IMR-90 (cell line): ENCODE results near the gene ARPP21. TPM values are rescaled to one million over a fixed set of nuclear protein-coding genes. Genes with fewer than 3 reads are reported as not detected.

Source experiments
- ATAC-seq: fragments of 200-7000 bp; cut with Tn5 transposase; 2 replicates; pipeline ENCODE4 v1.9.1; 2020; ENCODE audit warnings: low read depth, mild to moderate bottlenecking, moderate library complexity
- BruUV-seq: library from RNA; stranded (reverse); fragments of 400-500 nt; replicated peaks from 2 replicates; lab custom pipeline; 2021; lab: Mats Ljungman, UMichigan
- CTCF ChIA-PET: fragments of 300-600 bp; formaldehyde crosslinking; extraction: SDS; loops from one replicate; lab custom pipeline; 2021; ENCODE audit warnings: antibody characterized with exemption; lab: Yijun Ruan, JAX
- POLR2A ChIA-PET: fragments of 300-600 bp; sonication (Branson Sonifier 250); formaldehyde crosslinking; loops from one replicate; lab custom pipeline; 2022; ENCODE audit warnings: antibody characterized with exemption; ENCODE audit not compliant: unreplicated experiment; lab: Charles Lee
- DNase-seq: peaks from one replicate; pipeline ENCODE4 v3.0.0; 2013
- H2AFZ ChIP-seq: replicated peaks from 2 replicates; pipeline ENCODE3; 2013; ENCODE audit warnings: low read length, mild to moderate bottlenecking; ENCODE audit not compliant: poor library complexity
- H2AK5ac ChIP-seq: 2 replicates; pipeline ENCODE4 v1.6.1; 2013; ENCODE audit warnings: low read depth, low read length, inconsistent platforms
- H2AK9ac ChIP-seq: replicated peaks from 2 replicates; pipeline ENCODE3; 2013; ENCODE audit warnings: mild to moderate bottlenecking, low read depth, low read length, moderate library complexity; ENCODE audit not compliant: poor library complexity
- H2BK120ac ChIP-seq: 2 replicates; pipeline ENCODE4 v1.6.1; 2013; ENCODE audit warnings: low read depth, low read length, inconsistent platforms
- H2BK15ac ChIP-seq: 3 replicates; pipeline ENCODE4 v1.6.1; 2013; ENCODE audit warnings: low read depth, low read length, inconsistent platforms
- H2BK20ac ChIP-seq: 2 replicates; pipeline ENCODE4 v1.6.1; 2013; ENCODE audit warnings: low read depth, mild to moderate bottlenecking, inconsistent platforms, low read length, moderate library complexity
- H2BK5ac ChIP-seq: 2 replicates; pipeline ENCODE4 v1.6.1; 2013; ENCODE audit warnings: mild to moderate bottlenecking, low read depth, low read length, inconsistent platforms; ENCODE audit not compliant: poor library complexity, severe bottlenecking
- H3K14ac ChIP-seq: replicated peaks from 2 replicates; pipeline ENCODE4 v1.6.1; 2013; ENCODE audit warnings: low read depth, low read length, inconsistent platforms
- H3K18ac ChIP-seq: 2 replicates; pipeline ENCODE4 v1.6.1; 2013; ENCODE audit warnings: low read depth, low read length, control low read depth
- H3K23ac ChIP-seq: 2 replicates; pipeline ENCODE4 v1.6.1; 2013; ENCODE audit warnings: low read depth, low read length, inconsistent platforms
- H3K27ac ChIP-seq: 2 replicates; pipeline ENCODE4 v1.5.1; 2013; ENCODE audit warnings: mild to moderate bottlenecking, control low read depth, low read length; ENCODE audit not compliant: insufficient read depth
- H3K27me3 ChIP-seq: 2 replicates; pipeline ENCODE4 v1.6.1; 2013; ENCODE audit warnings: low read length; ENCODE audit not compliant: control insufficient read depth, insufficient read depth
- H3K36me3 ChIP-seq: 2 replicates; pipeline ENCODE4 v1.6.1; 2013; ENCODE audit warnings: low read length, mixed read lengths; ENCODE audit not compliant: control insufficient read depth, insufficient read depth
- H3K4ac ChIP-seq: 2 replicates; pipeline ENCODE4 v1.6.1; 2013; ENCODE audit warnings: low read depth, low read length, inconsistent platforms
- H3K4me1 ChIP-seq: 2 replicates; pipeline ENCODE4 v1.6.1; 2013; ENCODE audit warnings: low read length, mixed read lengths; ENCODE audit not compliant: control insufficient read depth, insufficient read depth
- H3K4me2 ChIP-seq: 2 replicates; pipeline ENCODE4 v1.6.1; 2013; ENCODE audit warnings: low read depth, mild to moderate bottlenecking, control low read depth, low read length, moderate library complexity
- H3K4me3 ChIP-seq: 2 replicates; pipeline ENCODE4 v1.5.1; 2013; ENCODE audit warnings: low read depth, mild to moderate bottlenecking, control low read depth, low read length, moderate library complexity; ENCODE audit not compliant: insufficient read depth
- H3K56ac ChIP-seq: 2 replicates; pipeline ENCODE4 v1.6.1; 2013; ENCODE audit warnings: low read length, inconsistent platforms; ENCODE audit not compliant: insufficient read depth; ENCODE audit errors: extremely low read depth
- H3K79me1 ChIP-seq, 2 experiments: 2 replicates each; pipeline ENCODE4 v1.6.1; 2013; ENCODE audit warnings: low read length in 2 of 2, inconsistent platforms in 1 of 2, low read depth in 1 of 2
- H3K9ac ChIP-seq: 2 replicates; pipeline ENCODE4 v1.6.1; 2013; ENCODE audit warnings: low read depth, low read length, control low read depth
- H3K9me1 ChIP-seq: 2 replicates; pipeline ENCODE4 v1.6.1; 2013; ENCODE audit warnings: low read length, inconsistent platforms; ENCODE audit not compliant: insufficient read depth
- H3K9me3 ChIP-seq: 2 replicates; pipeline ENCODE4 v1.6.1; 2013; ENCODE audit warnings: low read length; ENCODE audit not compliant: control insufficient read depth, insufficient read depth
- H4K20me1 ChIP-seq: 2 replicates; pipeline ENCODE4 v1.6.1; 2013; ENCODE audit warnings: low read length, inconsistent platforms; ENCODE audit not compliant: insufficient read depth
- H4K5ac ChIP-seq: 2 replicates; pipeline ENCODE4 v1.6.1; 2013; ENCODE audit warnings: mild to moderate bottlenecking, low read depth, low read length, control low read depth
- H4K8ac ChIP-seq, 2 experiments: 2 replicates each; pipeline ENCODE4 v1.6.1; 2013; ENCODE audit warnings: low read depth in 2 of 2, low read length in 2 of 2, control low read depth in 1 of 2, inconsistent platforms in 1 of 2
- H4K91ac ChIP-seq: 2 replicates; pipeline ENCODE4 v1.6.1; 2013; ENCODE audit warnings: low read depth, low read length, inconsistent platforms; ENCODE audit not compliant: insufficient read depth
- BHLHE40 ChIP-seq: fragments of 150-350 bp; IDR thresholded peaks from 2 replicates; pipeline ENCODE4 v1.6.1; 2016; ENCODE audit warnings: mild to moderate bottlenecking, low read depth, low read length
- CEBPB ChIP-seq: IDR thresholded peaks from 2 replicates; pipeline ENCODE4 v1.6.1; 2012; ENCODE audit warnings: low read depth, low read length, improper control_type of control experiment
- ELK1 ChIP-seq: fragments of 150-350 bp; IDR thresholded peaks from 2 replicates; pipeline ENCODE4 v1.6.1; 2016; ENCODE audit warnings: low read depth, mild to moderate bottlenecking, low read length, moderate library complexity, borderline replicate concordance
- MAZ ChIP-seq: IDR thresholded peaks from 2 replicates; pipeline ENCODE4 v1.6.1; 2012; ENCODE audit warnings: low read depth, mild to moderate bottlenecking, low read length, improper control_type of control experiment, moderate library complexity, borderline replicate concordance
- POLR2A ChIP-seq: IDR thresholded peaks from 2 replicates; pipeline ENCODE4 v1.6.1; 2012; ENCODE audit warnings: mild to moderate bottlenecking, low read depth, low read length
- RAD21 ChIP-seq: IDR thresholded peaks from 2 replicates; pipeline ENCODE4 v1.6.1; 2012; ENCODE audit warnings: low read length, improper control_type of control experiment
- RFX5 ChIP-seq: IDR thresholded peaks from 2 replicates; pipeline ENCODE4 v1.8.0; 2012; ENCODE audit warnings: low read depth, mild to moderate bottlenecking, low read length, moderate library complexity
- WGBS, 2 experiments: methylation state at CpG; one replicate each; pipeline versions ENCODE4 v1.1.5 to v1.1.7; 2013; ENCODE audit warnings: missing lambda C conversion rate in 2 of 2; ENCODE audit not compliant: insufficient read length in 1 of 2; ENCODE audit errors: extremely low coverage in 2 of 2; 5-methylcytosine and 5-hydroxymethylcytosine counted together
- dilution Hi-C: fragments of 300-500 bp; cut with HindIII; formaldehyde crosslinking; loops from one replicate; pipeline ENCODE4 v1.14.3; 2018; ENCODE audit warnings: low sequenced_read_pairs; ENCODE audit not compliant: unreplicated experiment
- in situ Hi-C: fragments of 300-500 bp; cut with MboI; formaldehyde crosslinking; loops from 3 replicates; pipeline ENCODE4 v1.14.3; 2019; ENCODE audit warnings: low sequenced_read_pairs, inconsistent platforms, mixed read lengths
- intact Hi-C: fragments of 100-400 bp; cut with micrococcal nuclease; formaldehyde crosslinking; loops from 2 replicates; pipeline ENCODE4 v1.10.0; 2022
- polyA plus RNA-seq, 3 experiments: library from polyadenylated mRNA; depleted of rRNA; stranded (reverse); fragments of >200 nt; gene quantifications; 2 replicates each; pipeline ENCODE4 v1.2.3, GENCODE V29; 2012; ENCODE audit warnings: low replicate concordance in 1 of 3
- total RNA-seq: library from RNA; depleted of rRNA; stranded (reverse); fragments of >200 nt; gene quantifications from 2 replicates; pipeline ENCODE4 v1.2.3, GENCODE V29; 2012
- TF ChIP-seq, protein P1 (sequence below): fragments of 150-350 bp; IDR thresholded peaks from 2 replicates; pipeline ENCODE4 v1.6.1; 2017; ENCODE audit warnings: mild to moderate bottlenecking, antibody characterized with exemption, low read length, low read depth

ARPP21 gene
- total and polyA plus RNA-seq, 2 of the 4 experiments (the other 2 are of a cell fraction), result not detected

- Histone ChIP-seq H3K23ac (no peak overlapping the region), H3K4ac (no peak overlapping the region), H3K4me3 (no peak overlapping the region), H3K9me3 (no peaks in the 10 kb centered on the region), H3K79me1 (no peaks in the 10 kb centered on the region), H3K18ac (no peak overlapping the region), H2BK5ac (no peak overlapping the region), H2BK20ac (no peak overlapping the region), H4K5ac (no peak overlapping the region), H3K14ac (no peak overlapping the region), H2AFZ (no peak overlapping the region), H3K9ac (no peak overlapping the region), H2BK120ac (no peak overlapping the region), H4K8ac (no peak overlapping the region), H3K56ac (no peak overlapping the region), H2BK15ac (no peak overlapping the region), H2AK9ac (no peak overlapping the region), H3K4me1 (no peaks in the 10 kb centered on the region), H3K36me3 (no peaks in the 10 kb centered on the region), H4K20me1 (no peaks in the 10 kb centered on the region), H3K27me3 (no peaks in the 10 kb centered on the region), H3K4me2 (no peak overlapping the region), H3K27ac (no peak overlapping the region), H4K91ac (no peak overlapping the region), H2AK5ac (no peak overlapping the region), H3K9me1 (no peaks in the 10 kb centered on the region)
- intact Hi-C loops, result no loop called here
- no peak for TF ChIP-seq POLR2A
- TF ChIP-seq ELK1, result no peak
- no peak for TF ChIP-seq BHLHE40
- TF ChIP-seq CEBPB, result no peak
- no peak for TF ChIP-seq MAZ
- TF ChIP-seq RAD21, result no peak
- TF ChIP-seq, protein P1, sequence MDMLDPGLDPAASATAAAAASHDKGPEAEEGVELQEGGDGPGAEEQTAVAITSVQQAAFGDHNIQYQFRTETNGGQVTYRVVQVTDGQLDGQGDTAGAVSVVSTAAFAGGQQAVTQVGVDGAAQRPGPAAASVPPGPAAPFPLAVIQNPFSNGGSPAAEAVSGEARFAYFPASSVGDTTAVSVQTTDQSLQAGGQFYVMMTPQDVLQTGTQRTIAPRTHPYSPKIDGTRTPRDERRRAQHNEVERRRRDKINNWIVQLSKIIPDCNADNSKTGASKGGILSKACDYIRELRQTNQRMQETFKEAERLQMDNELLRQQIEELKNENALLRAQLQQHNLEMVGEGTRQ, result no peak
- no peak for TF ChIP-seq RFX5
- DNase-seq, result no peak
- CTCF ChIA-PET, result interaction anchor here (0.6 kb wide), 1 partner anchor 46 kb away, joined by 3 read pairs; no protein-coding TSS in a partner anchor
- POLR2A ChIA-PET, result no interaction called here
- no peak for ATAC-seq
- dilution Hi-C loops, result no loop called here
- WGBS, 2 experiments, result 0% methylated on average over 1 of the region's 7 CpGs; no CpG with 5 or more reads in 1 of the 2 experiments
- no TSS peak for BruUV-seq
- in situ Hi-C loops, result no loop called here
Measured at GRCh38 chr3:35678643-35679161, 39.4 kb downstream of the ARPP21 start.
